ENCODE data around the gene PEF1.

PEF1 gene

DNA sequence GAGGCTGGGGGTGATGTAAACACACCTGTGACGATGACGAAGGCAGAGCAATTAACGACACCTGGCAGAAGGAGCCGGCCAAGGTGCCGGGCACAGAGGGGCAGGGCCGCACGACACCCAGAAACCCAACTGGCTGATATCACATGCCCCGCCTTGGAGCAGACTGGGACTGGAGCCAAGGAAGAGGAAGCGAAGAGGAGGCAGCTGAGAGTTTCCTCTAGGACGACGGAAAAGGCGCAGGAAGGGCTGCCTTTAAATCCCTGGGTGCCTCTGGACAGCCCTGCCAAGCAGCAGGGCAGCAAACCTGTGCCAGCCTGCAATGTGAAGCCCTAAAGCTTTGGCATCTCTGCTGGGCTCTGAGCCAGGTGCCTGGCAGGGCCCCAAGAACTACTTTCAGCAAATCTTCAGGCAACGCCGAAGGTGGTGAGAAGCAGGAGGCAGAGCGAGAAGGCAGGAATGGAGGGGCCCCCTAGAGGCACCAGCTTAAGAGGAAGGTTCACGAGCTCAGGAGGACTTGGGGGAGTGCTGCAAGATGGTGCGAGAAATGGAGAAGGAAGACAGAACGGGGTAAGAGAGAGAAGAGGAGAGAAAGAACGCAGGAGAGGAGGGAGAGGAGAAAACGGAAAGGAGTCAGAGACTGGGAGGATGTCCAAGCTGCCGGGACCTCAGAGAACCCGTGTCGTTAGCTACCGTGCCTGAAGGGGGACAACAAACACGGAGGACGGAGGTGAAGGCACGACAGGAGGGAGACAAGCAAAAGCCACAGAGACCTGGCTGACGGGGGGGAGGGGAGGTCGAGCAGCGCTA lies 25.3 kb upstream of the PEF1 start:
- no peak overlapping the region for H3K4me3 ChIP-seq (ENCODE audit: low read depth, low read length)
- in situ Hi-C loops (cut with HindIII; ENCODE audit: low sequenced_read_pairs), result loop anchor here (5.0 to 25.0 kb wide), 2 partner anchors 42 to 292 kb away; no protein-coding TSS in a partner anchor
- TF ChIP-seq, protein P1, sequence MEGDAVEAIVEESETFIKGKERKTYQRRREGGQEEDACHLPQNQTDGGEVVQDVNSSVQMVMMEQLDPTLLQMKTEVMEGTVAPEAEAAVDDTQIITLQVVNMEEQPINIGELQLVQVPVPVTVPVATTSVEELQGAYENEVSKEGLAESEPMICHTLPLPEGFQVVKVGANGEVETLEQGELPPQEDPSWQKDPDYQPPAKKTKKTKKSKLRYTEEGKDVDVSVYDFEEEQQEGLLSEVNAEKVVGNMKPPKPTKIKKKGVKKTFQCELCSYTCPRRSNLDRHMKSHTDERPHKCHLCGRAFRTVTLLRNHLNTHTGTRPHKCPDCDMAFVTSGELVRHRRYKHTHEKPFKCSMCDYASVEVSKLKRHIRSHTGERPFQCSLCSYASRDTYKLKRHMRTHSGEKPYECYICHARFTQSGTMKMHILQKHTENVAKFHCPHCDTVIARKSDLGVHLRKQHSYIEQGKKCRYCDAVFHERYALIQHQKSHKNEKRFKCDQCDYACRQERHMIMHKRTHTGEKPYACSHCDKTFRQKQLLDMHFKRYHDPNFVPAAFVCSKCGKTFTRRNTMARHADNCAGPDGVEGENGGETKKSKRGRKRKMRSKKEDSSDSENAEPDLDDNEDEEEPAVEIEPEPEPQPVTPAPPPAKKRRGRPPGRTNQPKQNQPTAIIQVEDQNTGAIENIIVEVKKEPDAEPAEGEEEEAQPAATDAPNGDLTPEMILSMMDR (IDR thresholded peaks at IDR 0.05; ENCODE audit: low read depth, low read length, missing control alignments), result peak; percentile 46
- DNase-seq (ENCODE audit: low read depth), result no peak

DNA sequence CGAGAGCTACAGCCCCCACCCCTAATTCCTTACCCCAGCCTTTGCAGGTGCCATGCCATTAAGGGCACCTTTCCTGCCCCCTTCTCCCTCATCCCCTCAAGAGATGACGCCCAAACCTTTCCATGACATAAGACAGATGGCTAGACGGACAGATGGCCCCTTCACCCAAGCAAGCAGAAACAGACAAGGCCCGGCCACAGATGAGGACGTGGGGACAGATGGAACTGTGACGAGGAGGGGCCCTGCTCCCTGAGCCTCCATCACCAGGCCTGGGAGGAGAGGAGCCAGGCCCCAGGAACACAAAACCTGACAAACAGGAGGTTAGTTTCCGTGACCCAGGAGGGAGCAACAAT lies 24.7 kb upstream of the PEF1 start:
- TF ChIP-seq, protein P1 (IDR thresholded peaks at IDR 0.05; ENCODE audit: low read depth, low read length, missing control alignments), result no peak
- no peak overlapping the region for H3K4me3 ChIP-seq (ENCODE audit: low read depth, low read length)
- in situ Hi-C loops (cut with HindIII; ENCODE audit: low sequenced_read_pairs), result loop anchor here (25.0 kb wide), 1 partner anchor 293 kb away; no protein-coding TSS in a partner anchor
- no peak for DNase-seq (ENCODE audit: low read depth)

DNA sequence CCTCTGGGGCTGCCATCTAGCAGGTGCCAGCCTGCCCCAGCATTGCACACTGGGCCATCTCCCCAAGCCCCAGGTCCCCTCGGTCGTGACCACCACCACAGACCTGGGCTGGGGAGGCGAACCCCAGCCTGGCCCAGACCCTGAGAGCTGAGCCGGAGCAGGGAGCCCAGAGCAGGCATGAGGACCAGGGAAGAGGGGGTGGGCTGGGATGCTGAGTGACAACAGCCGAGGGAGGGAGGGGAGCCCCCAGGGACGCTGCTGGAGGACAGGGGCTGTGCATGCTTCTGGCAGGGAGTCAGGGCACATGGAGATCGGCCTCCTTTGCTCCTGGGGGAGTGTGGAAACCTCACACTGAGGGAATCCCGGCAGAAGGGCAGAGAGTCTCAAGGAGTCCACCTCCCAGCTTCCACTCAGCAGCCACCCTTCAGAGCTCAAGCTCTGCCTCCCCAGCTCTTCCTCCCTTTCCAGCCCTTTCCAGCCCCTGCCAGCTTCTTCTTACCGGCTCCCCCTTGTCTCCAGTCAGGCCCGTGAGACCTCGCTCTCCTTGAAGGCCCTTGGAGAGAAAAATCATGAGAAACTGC lies 23.7 kb upstream of the PEF1 start:
- in situ Hi-C loops (cut with HindIII; ENCODE audit: low sequenced_read_pairs), result loop anchor here (25.0 kb wide), 1 partner anchor 294 kb away; no protein-coding TSS in a partner anchor
- TF ChIP-seq, protein P1 (IDR thresholded peaks at IDR 0.05; ENCODE audit: low read depth, low read length, missing control alignments), result no peak
- DNase-seq (ENCODE audit: low read depth), result no peak

DNA sequence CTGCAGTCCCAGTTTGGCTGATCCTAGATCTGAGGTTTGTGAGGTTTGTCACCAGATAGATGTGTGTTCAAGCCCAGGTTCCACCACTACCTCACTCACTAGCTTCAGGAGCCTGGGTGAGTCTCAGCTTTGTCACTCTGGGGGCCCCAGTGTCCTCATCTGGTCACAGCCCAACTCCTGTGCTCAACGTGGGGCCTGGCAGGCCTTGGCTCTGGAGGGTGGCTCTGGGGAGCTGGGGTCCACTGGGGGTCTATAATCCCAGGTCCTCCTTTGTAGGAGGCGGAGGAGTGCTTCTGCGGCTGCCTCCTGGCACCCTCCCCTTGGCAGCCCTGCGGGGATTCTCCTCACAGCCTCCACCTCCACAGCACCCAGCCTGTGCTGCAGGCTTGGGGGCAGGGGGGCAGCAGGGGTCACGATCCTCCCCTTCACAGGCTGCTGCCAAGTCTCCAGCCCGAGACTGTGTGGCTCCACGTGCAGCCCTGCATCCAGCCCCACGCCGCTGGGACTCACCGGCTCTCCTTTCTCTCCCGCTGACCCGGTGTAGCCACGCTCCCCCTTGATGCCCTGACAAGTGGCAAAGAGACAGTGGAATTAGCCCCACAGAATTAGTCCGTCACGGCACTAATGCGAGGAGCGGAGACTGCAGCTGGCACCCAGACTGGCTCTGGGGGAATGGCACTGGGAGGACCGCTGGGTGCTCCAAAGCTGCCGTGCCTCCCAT lies 22.5 kb upstream of the PEF1 start:
- no peak for DNase-seq (ENCODE audit: low read depth)
- TF ChIP-seq, protein P1 (IDR thresholded peaks at IDR 0.05; ENCODE audit: low read depth, low read length, missing control alignments), result no peak
- in situ Hi-C loops (cut with HindIII; ENCODE audit: low sequenced_read_pairs), result loop anchor here (25.0 kb wide), 1 partner anchor 295 kb away; no protein-coding TSS in a partner anchor
- H3K4me3 ChIP-seq (ENCODE audit: low read depth, low read length), result no peak overlapping the region

More for the DNA sequence above, 23.7 kb upstream of the PEF1 start:
- no peak overlapping the region for H3K4me3 ChIP-seq (ENCODE audit: low read depth, low read length)

DNA sequence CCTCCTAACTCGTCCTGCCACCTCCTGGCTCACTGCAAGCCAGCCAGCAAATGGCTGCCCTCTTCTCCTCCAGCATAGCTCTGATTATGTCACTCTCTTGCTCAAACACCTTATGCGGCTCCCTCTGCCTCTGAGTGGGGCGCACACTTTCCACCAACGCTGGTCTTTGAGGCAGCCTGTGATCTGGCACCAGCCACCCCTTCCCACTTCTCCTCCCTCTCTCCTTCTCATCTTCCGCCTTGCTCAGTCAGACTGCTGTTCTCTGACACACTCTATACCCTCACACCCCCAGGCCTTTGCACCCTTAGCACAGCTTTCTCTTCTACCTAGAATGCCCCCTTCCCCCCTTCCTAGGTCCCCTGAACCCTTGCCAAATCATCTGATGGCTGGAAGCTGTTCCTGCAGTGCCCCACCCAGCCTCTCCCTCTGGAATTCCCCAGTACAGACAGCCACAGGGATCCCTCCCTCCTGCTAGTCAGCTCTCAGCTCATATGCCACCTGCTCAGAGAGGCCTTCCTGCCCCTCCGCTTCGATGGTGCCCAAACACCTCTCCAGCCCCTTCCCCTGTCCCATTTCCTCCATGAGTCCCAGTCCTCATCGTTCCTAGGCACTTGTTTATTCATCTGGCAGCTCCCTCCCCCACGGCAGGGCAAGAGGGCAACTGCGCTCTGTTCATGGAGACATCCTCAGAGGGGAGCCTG lies 21.7 kb upstream of the PEF1 start:
- in situ Hi-C loops (cut with HindIII; ENCODE audit: low sequenced_read_pairs), result loop anchor here (25.0 kb wide), 1 partner anchor 296 kb away; no protein-coding TSS in a partner anchor
- H3K4me3 ChIP-seq (ENCODE audit: low read depth, low read length), result no peak overlapping the region
- TF ChIP-seq, protein P1 (IDR thresholded peaks at IDR 0.05; ENCODE audit: low read depth, low read length, missing control alignments), result no peak
- DNase-seq (ENCODE audit: low read depth), result no peak
